H1 (cell line): ENCODE measurements around the gene ISOC2.

Experiments used
- ATF3 ChIP-seq: IDR thresholded peaks from 2 replicates; pipeline ENCODE4 v1.6.1; 2011; ENCODE audit warnings: low read depth, mild to moderate bottlenecking, low read length; ENCODE audit not compliant: insufficient read depth
- CTCF ChIP-seq, 3 experiments: IDR thresholded peaks; 1 replicate in 2 of 3; 2 replicates in 1 of 3; pipeline versions ENCODE4 v1.5.1 to v1.6.1; 2011; ENCODE audit warnings: low read length in 3 of 3, mild to moderate bottlenecking in 3 of 3, inconsistent platforms in 2 of 3, low read depth in 1 of 3, moderate library complexity in 1 of 3; ENCODE audit not compliant: insufficient read depth in 1 of 3; ENCODE audit errors: control extremely low read depth in 1 of 3
- EZH2 ChIP-seq: fragments of 200-600 bp; sonication (generic); IDR thresholded peaks from 2 replicates; pipeline ENCODE4 v1.7.1; 2012; ENCODE audit warnings: low read depth, mild to moderate bottlenecking, moderate library complexity, low read length, inconsistent platforms; ENCODE audit not compliant: severe bottlenecking
- YY1 ChIP-seq: IDR thresholded peaks from 2 replicates; pipeline ENCODE4 v1.6.1; 2011; ENCODE audit warnings: low read depth, mild to moderate bottlenecking, low read length

DNA sequence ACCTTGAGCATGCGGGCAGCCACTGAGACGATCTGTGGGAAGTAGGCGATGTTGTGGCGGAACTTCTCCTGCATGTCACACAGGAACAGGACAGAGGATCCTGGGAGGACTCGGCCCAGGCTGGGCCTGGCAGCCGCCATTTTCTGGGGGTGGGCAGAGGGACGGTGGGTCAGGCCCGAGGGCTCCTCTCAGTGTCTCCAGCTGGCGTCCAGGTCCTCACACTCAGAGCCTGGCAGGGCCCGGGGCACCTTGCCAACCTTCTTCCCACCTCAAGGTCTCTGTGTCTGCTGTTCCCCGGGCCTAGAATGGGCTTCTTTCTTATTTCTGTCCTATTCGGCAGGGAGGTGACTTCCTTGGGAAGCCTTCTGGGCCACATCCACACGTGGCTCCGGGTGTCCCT is 5.1 kb downstream of the ISOC2 start:
- TF ChIP-seq EZH2 (no peak), ATF3 (no peak), YY1 (no peak), CTCF (IDR thresholded peaks at IDR 0.05; ENCODE audit: control extremely low read depth in 1 of 3, insufficient read depth in 1 of 3, low read depth in 1 of 3, low read length in 3 of 3) (no peak)
